Measurements from ENCODE around the gene CCDC154. TPM values are rescaled to one million over a fixed set of nuclear protein-coding genes. Genes with fewer than 3 reads are reported as not detected.

The CCDC154 gene
- total RNA-seq, 1 experiment from 2014 or later: 3.2 TPM

- CTCF ChIA-PET: interaction anchor here (0.6 kb wide), 1 partner anchor 458 kb away, joined by 4 read pairs; no protein-coding TSS in a partner anchor
- intact Hi-C loops (cut with micrococcal nuclease; ENCODE audit: unreplicated experiment): no loop called here
- H3K9me3 Mint-ChIP-seq (ENCODE audit: low read depth, unreplicated experiment): no peaks in the 10 kb centered on the region
- H3K36me3 Mint-ChIP-seq (ENCODE audit: insufficient read depth, unreplicated experiment): peaks cover 6% of the 10 kb centered on the region
- no peak overlapping the region for H3K27ac Mint-ChIP-seq (ENCODE audit: unreplicated experiment)
- DNase-seq: no peak
- H3K27me3 Mint-ChIP-seq (ENCODE audit: unreplicated experiment): peaks cover 33% of the 10 kb centered on the region
- no TSS peak for BruUV-seq (replicated peaks)
- no peak overlapping the region for H3K4me3 Mint-ChIP-seq (ENCODE audit: low read depth, unreplicated experiment)
- peaks cover 7% of the 10 kb centered on the region for H3K4me1 Mint-ChIP-seq (ENCODE audit: low read depth, unreplicated experiment)
- TF ChIP-seq CTCF (IDR thresholded peaks at IDR 0.05; ENCODE audit: unreplicated experiment): no peak
Observed at GRCh38 chr16:1488054-1488601, 43.8 kb upstream of the CCDC154 start.

- BruUV-seq (replicated peaks): no TSS peak
- peaks cover 2% of the 10 kb centered on the region for H3K4me1 Mint-ChIP-seq (ENCODE audit: low read depth, unreplicated experiment)
- H3K4me3 Mint-ChIP-seq (ENCODE audit: low read depth, unreplicated experiment): no peak overlapping the region
- no peak for TF ChIP-seq CTCF (IDR thresholded peaks at IDR 0.05; ENCODE audit: unreplicated experiment)
- H3K9me3 Mint-ChIP-seq (ENCODE audit: low read depth, unreplicated experiment): no peaks in the 10 kb centered on the region
- intact Hi-C loops (cut with micrococcal nuclease; ENCODE audit: unreplicated experiment): no loop called here
- H3K27me3 Mint-ChIP-seq (ENCODE audit: unreplicated experiment): peaks cover 40% of the 10 kb centered on the region
- H3K36me3 Mint-ChIP-seq (ENCODE audit: insufficient read depth, unreplicated experiment): peaks cover under 1% of the 10 kb centered on the region
- CTCF ChIA-PET: no interaction called here
- H3K27ac Mint-ChIP-seq (ENCODE audit: unreplicated experiment): no peak overlapping the region
- no peak for DNase-seq
Observed at GRCh38 chr16:1487395-1488053, 43.2 kb upstream of the CCDC154 start.

- Mint-ChIP-seq H3K27ac (ENCODE audit: unreplicated experiment) (no peak overlapping the region), H3K9me3 (ENCODE audit: low read depth, unreplicated experiment) (no peaks in the 10 kb centered on the region), H3K36me3 (ENCODE audit: insufficient read depth, unreplicated experiment) (no peaks in the 10 kb centered on the region), H3K4me3 (ENCODE audit: low read depth, unreplicated experiment) (no peak overlapping the region), H3K4me1 (ENCODE audit: low read depth, unreplicated experiment) (no peaks in the 10 kb centered on the region), H3K27me3 (ENCODE audit: unreplicated experiment) (peaks cover 47% of the 10 kb centered on the region)
- no peak for DNase-seq
- CTCF ChIA-PET: no interaction called here
- TF ChIP-seq CTCF (IDR thresholded peaks at IDR 0.05; ENCODE audit: unreplicated experiment): no peak
- BruUV-seq (replicated peaks): no TSS peak
- intact Hi-C loops (cut with micrococcal nuclease; ENCODE audit: unreplicated experiment): no loop called here
Observed at GRCh38 chr16:1486551-1487390, 42.4 kb upstream of the CCDC154 start.

- TF ChIP-seq CTCF (IDR thresholded peaks at IDR 0.05; ENCODE audit: unreplicated experiment): no peak
- no peaks in the 10 kb centered on the region for H3K9me3 Mint-ChIP-seq (ENCODE audit: low read depth, unreplicated experiment)
- no TSS peak for BruUV-seq (replicated peaks)
- no peak for DNase-seq
- no peak overlapping the region for H3K4me3 Mint-ChIP-seq (ENCODE audit: low read depth, unreplicated experiment)
- CTCF ChIA-PET: no interaction called here
- H3K27ac Mint-ChIP-seq (ENCODE audit: unreplicated experiment): no peak overlapping the region
- H3K4me1 Mint-ChIP-seq (ENCODE audit: low read depth, unreplicated experiment): no peaks in the 10 kb centered on the region
- H3K27me3 Mint-ChIP-seq (ENCODE audit: unreplicated experiment): peaks cover 55% of the 10 kb centered on the region
- intact Hi-C loops (cut with micrococcal nuclease; ENCODE audit: unreplicated experiment): no loop called here
- no peaks in the 10 kb centered on the region for H3K36me3 Mint-ChIP-seq (ENCODE audit: insufficient read depth, unreplicated experiment)
Observed at GRCh38 chr16:1485847-1486496, 41.6 kb upstream of the CCDC154 start.

Data from Calu3 (cell line).